ENCODE measurements around the gene HBEGF. TPM values are rescaled to one million over a fixed set of nuclear protein-coding genes. Genes with fewer than 3 reads are reported as not detected.

Gene HBEGF
- total RNA-seq, 1 donor = 2.5 TPM

DNA sequence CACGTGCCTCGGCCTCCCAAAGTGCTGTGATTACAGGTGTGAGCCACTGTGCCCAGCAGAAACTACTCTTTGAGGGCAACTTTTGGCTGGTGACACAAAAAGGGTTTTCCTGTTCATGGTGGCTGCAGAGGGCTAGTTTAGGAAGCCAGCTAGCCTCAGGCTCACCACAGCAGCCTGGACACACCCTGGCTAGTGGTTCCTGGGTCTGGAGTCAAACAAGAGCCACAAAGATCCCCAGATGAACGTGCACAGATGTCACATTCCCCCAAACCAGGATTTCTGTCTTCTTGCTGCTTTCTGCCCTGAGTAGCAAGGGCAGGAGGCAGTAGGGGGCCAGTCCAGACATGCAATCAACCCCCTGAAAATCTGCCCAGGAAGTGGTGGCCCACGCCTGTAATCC lies 6.8 kb downstream of the HBEGF start:
- no peaks in the 10 kb centered on the region for H3K27me3 ChIP-seq (ENCODE audit: insufficient read depth, low read length)
- DNase-seq (ENCODE audit: insufficient read length, low spot score, missing footprints) = no peak
- peaks cover 57% of the 10 kb centered on the region for H3K79me2 ChIP-seq (ENCODE audit: insufficient read depth, low read length)
- no peak overlapping the region for H3K27ac ChIP-seq (ENCODE audit: low read depth, low read length)
- H3K4me3 ChIP-seq (ENCODE audit: insufficient read depth, low read length) = no peak overlapping the region
- TF ChIP-seq, protein P1, sequence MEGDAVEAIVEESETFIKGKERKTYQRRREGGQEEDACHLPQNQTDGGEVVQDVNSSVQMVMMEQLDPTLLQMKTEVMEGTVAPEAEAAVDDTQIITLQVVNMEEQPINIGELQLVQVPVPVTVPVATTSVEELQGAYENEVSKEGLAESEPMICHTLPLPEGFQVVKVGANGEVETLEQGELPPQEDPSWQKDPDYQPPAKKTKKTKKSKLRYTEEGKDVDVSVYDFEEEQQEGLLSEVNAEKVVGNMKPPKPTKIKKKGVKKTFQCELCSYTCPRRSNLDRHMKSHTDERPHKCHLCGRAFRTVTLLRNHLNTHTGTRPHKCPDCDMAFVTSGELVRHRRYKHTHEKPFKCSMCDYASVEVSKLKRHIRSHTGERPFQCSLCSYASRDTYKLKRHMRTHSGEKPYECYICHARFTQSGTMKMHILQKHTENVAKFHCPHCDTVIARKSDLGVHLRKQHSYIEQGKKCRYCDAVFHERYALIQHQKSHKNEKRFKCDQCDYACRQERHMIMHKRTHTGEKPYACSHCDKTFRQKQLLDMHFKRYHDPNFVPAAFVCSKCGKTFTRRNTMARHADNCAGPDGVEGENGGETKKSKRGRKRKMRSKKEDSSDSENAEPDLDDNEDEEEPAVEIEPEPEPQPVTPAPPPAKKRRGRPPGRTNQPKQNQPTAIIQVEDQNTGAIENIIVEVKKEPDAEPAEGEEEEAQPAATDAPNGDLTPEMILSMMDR (IDR thresholded peaks at IDR 0.05; ENCODE audit: extremely low read depth, low read depth, low read length) = no peak
- peaks cover 35% of the 10 kb centered on the region for H3K4me1 ChIP-seq (ENCODE audit: insufficient read depth, low read length)
- H4K20me1 ChIP-seq (ENCODE audit: insufficient read depth, low read length) = no peaks in the 10 kb centered on the region
- H3K9me3 ChIP-seq (ENCODE audit: low read depth, low read length) = no peaks in the 10 kb centered on the region
- H3K36me3 ChIP-seq (ENCODE audit: insufficient read depth, low read length) = peaks cover 27% of the 10 kb centered on the region
- no peak overlapping the region for H2AFZ ChIP-seq (ENCODE audit: low read length)
- H3K4me2 ChIP-seq (ENCODE audit: insufficient read depth, low read length) = no peak overlapping the region

DNA sequence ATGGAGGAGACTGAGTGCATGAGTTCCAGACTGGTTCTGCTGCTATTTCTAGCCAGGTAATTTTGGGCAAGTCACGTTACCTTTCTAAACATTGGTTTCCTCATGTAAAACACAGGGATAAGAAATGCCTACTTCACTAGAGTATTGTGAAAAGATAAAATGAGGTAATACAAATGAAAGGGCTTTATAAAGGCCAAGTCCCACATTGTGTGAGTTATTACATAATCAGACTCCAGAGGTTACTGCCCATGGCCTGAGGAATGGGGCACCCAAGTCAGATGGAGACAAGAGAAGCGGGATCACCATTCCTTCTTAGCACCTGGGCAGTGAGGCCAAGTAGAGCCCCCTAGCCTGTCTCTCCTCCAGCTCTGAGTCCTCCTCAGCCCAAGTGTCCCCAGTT lies 7.5 kb downstream of the HBEGF start:
- Histone ChIP-seq H2AFZ (ENCODE audit: low read length) (no peak overlapping the region), H3K27me3 (ENCODE audit: insufficient read depth, low read length) (no peaks in the 10 kb centered on the region), H3K79me2 (ENCODE audit: insufficient read depth, low read length) (peaks cover 50% of the 10 kb centered on the region), H3K4me1 (ENCODE audit: insufficient read depth, low read length) (peaks cover 32% of the 10 kb centered on the region), H3K27ac (ENCODE audit: low read depth, low read length) (peak overlapping the region; percentile 52), H3K4me3 (ENCODE audit: insufficient read depth, low read length) (no peak overlapping the region), H3K36me3 (ENCODE audit: insufficient read depth, low read length) (peaks cover 29% of the 10 kb centered on the region), H3K9me3 (ENCODE audit: low read depth, low read length) (no peaks in the 10 kb centered on the region), H3K4me2 (ENCODE audit: insufficient read depth, low read length) (no peak overlapping the region), H4K20me1 (ENCODE audit: insufficient read depth, low read length) (no peaks in the 10 kb centered on the region)
- peak; percentile 32 for DNase-seq (ENCODE audit: insufficient read length, low spot score, missing footprints)
- TF ChIP-seq, protein P1 (IDR thresholded peaks at IDR 0.05; ENCODE audit: extremely low read depth, low read depth, low read length) = no peak

GRCh38 chr5:140338336-140338735 lies 8.1 kb downstream of the HBEGF start:
- Histone ChIP-seq H3K27ac (ENCODE audit: low read depth, low read length) (peak overlapping the region; percentile 52), H3K4me2 (ENCODE audit: insufficient read depth, low read length) (peak overlapping the region; percentile 11), H3K27me3 (ENCODE audit: insufficient read depth, low read length) (no peaks in the 10 kb centered on the region), H4K20me1 (ENCODE audit: insufficient read depth, low read length) (no peaks in the 10 kb centered on the region), H3K4me1 (ENCODE audit: insufficient read depth, low read length) (peaks cover 32% of the 10 kb centered on the region), H3K9me3 (ENCODE audit: low read depth, low read length) (no peaks in the 10 kb centered on the region), H3K79me2 (ENCODE audit: insufficient read depth, low read length) (peaks cover 46% of the 10 kb centered on the region), H3K4me3 (ENCODE audit: insufficient read depth, low read length) (no peak overlapping the region), H2AFZ (ENCODE audit: low read length) (no peak overlapping the region), H3K36me3 (ENCODE audit: insufficient read depth, low read length) (peaks cover 34% of the 10 kb centered on the region)
- TF ChIP-seq, protein P1 (IDR thresholded peaks at IDR 0.05; ENCODE audit: extremely low read depth, low read depth, low read length) = no peak
- DNase-seq (ENCODE audit: insufficient read length, low spot score, missing footprints) = no peak

DNA sequence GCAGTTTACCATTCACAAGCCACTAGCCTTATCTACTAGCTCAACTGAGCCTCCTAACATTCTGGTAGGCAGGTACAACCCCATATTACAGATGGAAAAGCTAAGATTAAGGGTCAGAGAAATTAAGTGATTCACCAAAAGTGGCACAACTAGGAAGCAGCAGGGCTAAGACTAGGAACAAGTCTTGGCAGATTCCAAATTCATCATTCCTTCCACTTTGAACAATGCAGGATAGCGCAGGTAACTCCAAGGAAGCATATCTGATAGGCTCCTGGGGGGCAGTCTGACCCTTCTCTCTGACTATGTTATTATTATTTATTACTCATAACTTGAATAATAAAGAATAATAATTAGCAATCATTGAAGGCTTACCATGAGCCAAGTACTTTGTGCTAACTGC lies 8.5 kb downstream of the HBEGF start:
- Histone ChIP-seq H4K20me1 (ENCODE audit: insufficient read depth, low read length) (no peaks in the 10 kb centered on the region), H3K27ac (ENCODE audit: low read depth, low read length) (peak overlapping the region; percentile 52), H3K36me3 (ENCODE audit: insufficient read depth, low read length) (peaks cover 39% of the 10 kb centered on the region), H2AFZ (ENCODE audit: low read length) (no peak overlapping the region), H3K4me3 (ENCODE audit: insufficient read depth, low read length) (no peak overlapping the region), H3K9me3 (ENCODE audit: low read depth, low read length) (no peaks in the 10 kb centered on the region), H3K27me3 (ENCODE audit: insufficient read depth, low read length) (no peaks in the 10 kb centered on the region), H3K4me2 (ENCODE audit: insufficient read depth, low read length) (peak overlapping the region; percentile 11), H3K79me2 (ENCODE audit: insufficient read depth, low read length) (peaks cover 43% of the 10 kb centered on the region), H3K4me1 (ENCODE audit: insufficient read depth, low read length) (peaks cover 32% of the 10 kb centered on the region)
- DNase-seq (ENCODE audit: insufficient read length, low spot score, missing footprints) = no peak
- TF ChIP-seq, protein P1 (IDR thresholded peaks at IDR 0.05; ENCODE audit: extremely low read depth, low read depth, low read length) = no peak

All from osteoblast (primary cell).